ENCODE results near the gene STX4. TPM values are rescaled to one million over a fixed set of nuclear protein-coding genes. Genes with fewer than 3 reads are reported as not detected.

STX4 gene
- total RNA-seq, 1 donor = 15.5 TPM

GRCh38 chr16:30995927-30996323 lies 37.4 kb upstream of the STX4 start:
- H3K4me3 ChIP-seq (ENCODE audit: low read depth, low read length) = no peak overlapping the region

GRCh38 chr16:30996324-30996984 lies 36.9 kb upstream of the STX4 start:
- peak overlapping the region; percentile 75 for H3K4me3 ChIP-seq (ENCODE audit: low read depth, low read length)
- no peak for TF ChIP-seq CTCF (IDR thresholded peaks at IDR 0.05; ENCODE audit: insufficient read depth, low read depth, low read length)
- peak; percentile 24 for DNase-seq (ENCODE audit: low read depth)

More at GRCh38 chr16:30995927-30996323, 37.4 kb upstream of the STX4 start:
- no peak for TF ChIP-seq CTCF (IDR thresholded peaks at IDR 0.05; ENCODE audit: insufficient read depth, low read depth, low read length)
- no peak for DNase-seq (ENCODE audit: low read depth)

- TF ChIP-seq CTCF (IDR thresholded peaks at IDR 0.05; ENCODE audit: insufficient read depth, low read depth, low read length) = no peak
- H3K4me3 ChIP-seq (ENCODE audit: low read depth, low read length) = peak overlapping the region; percentile 75
- peak; percentile 74 for DNase-seq (ENCODE audit: low read depth)
These were observed 36.2 kb upstream of the STX4 start for GRCh38 chr16:30996985-30997724.

GRCh38 chr16:30997725-30998711 lies 35.3 kb upstream of the STX4 start:
- TF ChIP-seq CTCF (IDR thresholded peaks at IDR 0.05; ENCODE audit: insufficient read depth, low read depth, low read length) = no peak
- peak overlapping the region; percentile 75 for H3K4me3 ChIP-seq (ENCODE audit: low read depth, low read length)

GRCh38 chr16:30998852-30999761 lies 34.3 kb upstream of the STX4 start:
- H3K4me3 ChIP-seq (ENCODE audit: low read depth, low read length) = no peak overlapping the region
- no peak for TF ChIP-seq CTCF (IDR thresholded peaks at IDR 0.05; ENCODE audit: insufficient read depth, low read depth, low read length)
- DNase-seq (ENCODE audit: low read depth) = no peak

More at GRCh38 chr16:30997725-30998711, 35.3 kb upstream of the STX4 start:
- peak; percentile 69 for DNase-seq (ENCODE audit: low read depth)

Measured in fibroblast of villous mesenchyme (primary cell).